H1 (cell line): Measurements from ENCODE around the gene PRKN. TPM values are rescaled to one million over a fixed set of nuclear protein-coding genes. Genes with fewer than 3 reads are reported as not detected.

Experiments
- BCL11A ChIP-seq, 2 experiments: IDR thresholded peaks; one replicate each; pipeline ENCODE4 v1.6.1; 2011; ENCODE audit warnings: low read depth in 2 of 2, low read length in 2 of 2, mild to moderate bottlenecking in 2 of 2
- JUN ChIP-seq: IDR thresholded peaks from 2 replicates; pipeline ENCODE4 v1.6.1; 2011; ENCODE audit warnings: low read depth, mild to moderate bottlenecking, improper control_type of control experiment, low read length
- NRF1 ChIP-seq: IDR thresholded peaks from 2 replicates; pipeline ENCODE4 v1.6.1; 2011; ENCODE audit warnings: mild to moderate bottlenecking, low read depth, low read length, improper control_type of control experiment
- RBBP5 ChIP-seq: IDR thresholded peaks from 2 replicates; pipeline ENCODE4 v1.7.1; 2012; ENCODE audit warnings: low read depth, mild to moderate bottlenecking, inconsistent platforms, low read length, moderate library complexity, borderline replicate concordance
- SIRT6 ChIP-seq: IDR thresholded peaks from one replicate; pipeline ENCODE4 v1.7.1; 2012; ENCODE audit warnings: low read length, inconsistent platforms
- SRF ChIP-seq: IDR thresholded peaks from 2 replicates; pipeline ENCODE4 v1.6.1; 2011; ENCODE audit warnings: mild to moderate bottlenecking, low read depth, low read length, moderate library complexity
- YY1 ChIP-seq: IDR thresholded peaks from 2 replicates; pipeline ENCODE4 v1.6.1; 2011; ENCODE audit warnings: low read depth, mild to moderate bottlenecking, low read length
- polyA plus RNA-seq, 7 experiments: library from polyadenylated mRNA; depleted of rRNA in 3 of 7; stranded (reverse) in 5 of 7; unstranded in 2 of 7; fragments of >200 nt in 5 of 7; fragments of 200-250 nt in 2 of 7; gene quantifications; 1 replicate in 5 of 7; 2 replicates in 1 of 7; 4 replicates in 1 of 7; pipeline versions ENCODE4 v1.2.1 to v1.2.3, GENCODE V29; 2011 to 2013; ENCODE audit warnings: missing spikeins in 2 of 7, mixed read lengths in 2 of 7
- total RNA-seq: library from RNA; stranded (reverse); fragmentation: NEBNext Ultra II Directional; extraction: Animal tissue kit (Norgen Biotek cat#: 25700); gene quantifications from 2 replicates; pipeline ENCODE4 v1.2.1, GENCODE V29; 2021

PRKN gene
- total and polyA plus RNA-seq, 2 of the 8 experiments (the other 6 are each of a cell fraction or from before 2014, with no cell fraction given) = 0.13 to 0.29 TPM

DNA sequence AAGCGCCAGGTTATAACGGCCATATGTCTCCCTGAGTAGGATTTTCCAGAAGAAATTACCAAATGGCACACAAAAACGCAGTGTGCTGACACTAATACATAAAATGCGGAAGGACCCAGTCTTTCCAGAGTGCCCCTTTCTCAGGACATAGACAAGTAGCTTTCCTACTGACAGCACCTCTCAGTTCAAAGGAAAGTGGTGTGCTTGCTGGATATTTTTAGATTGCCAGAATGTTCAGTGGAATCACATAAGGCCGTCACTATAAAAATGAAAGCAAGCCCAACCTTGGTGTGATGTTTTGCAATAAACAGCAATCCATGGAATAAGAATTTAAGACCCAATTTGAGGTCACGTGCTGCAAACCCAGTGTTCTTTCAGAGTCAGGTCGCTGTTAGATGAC is 1318.2 kb downstream of the PRKN start (continued):
- TF ChIP-seq RBBP5 = no peak
- TF ChIP-seq SRF = no peak
- TF ChIP-seq NRF1 = no peak
- no peak for TF ChIP-seq BCL11A (IDR thresholded peaks at IDR 0.05; ENCODE audit: low read depth in 2 of 2, low read length in 2 of 2)
- TF ChIP-seq YY1 = no peak
- no peak for TF ChIP-seq JUN
- no peak for TF ChIP-seq SIRT6
